Neural progenitor cell (in vitro differentiated cells): Measurements from ENCODE around the gene MDGA2.

Source experiments
- EZH2 ChIP-seq: fragments of 200-600 bp; sonication (generic); IDR thresholded peaks from 2 replicates; pipeline ENCODE4 v1.6.1; 2017; ENCODE audit warnings: antibody characterized with exemption, mild to moderate bottlenecking, moderate library complexity
- EZH2phosphoT487 ChIP-seq: fragments of 200-600 bp; sonication (generic); IDR thresholded peaks from 2 replicates; pipeline ENCODE4 v1.6.1; 2017; ENCODE audit warnings: antibody characterized with exemption
- TF ChIP-seq, protein P1 (sequence below): fragments of 200-600 bp; sonication (generic); IDR thresholded peaks from 2 replicates; pipeline ENCODE4 v1.5.1; 2017; ENCODE audit warnings: antibody characterized with exemption, mild to moderate bottlenecking

DNA sequence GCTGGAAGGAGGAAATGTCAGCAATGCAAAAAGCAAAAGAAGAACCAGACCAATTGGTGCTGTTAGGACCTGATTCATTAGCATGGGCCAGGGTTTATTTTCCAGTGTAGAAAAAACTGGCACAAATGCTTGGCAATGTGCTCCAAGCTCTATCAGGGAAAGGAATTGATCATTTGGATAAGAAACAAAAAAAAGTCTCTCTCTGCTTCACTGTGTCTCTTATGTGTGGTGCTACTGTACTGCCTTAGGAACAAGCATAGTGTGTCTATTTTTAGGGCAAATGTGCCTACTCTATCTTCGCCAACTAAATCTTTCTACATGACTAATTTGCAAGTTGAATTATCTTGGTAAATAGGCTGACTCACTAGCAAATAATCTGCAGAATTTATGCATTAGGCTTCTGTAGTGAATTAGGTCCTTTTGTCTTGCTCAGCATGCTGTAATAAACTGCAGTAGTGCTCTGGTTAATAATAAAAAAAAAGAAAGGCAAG lies 236.7 kb downstream of the MDGA2 start:
- TF ChIP-seq, protein P1, sequence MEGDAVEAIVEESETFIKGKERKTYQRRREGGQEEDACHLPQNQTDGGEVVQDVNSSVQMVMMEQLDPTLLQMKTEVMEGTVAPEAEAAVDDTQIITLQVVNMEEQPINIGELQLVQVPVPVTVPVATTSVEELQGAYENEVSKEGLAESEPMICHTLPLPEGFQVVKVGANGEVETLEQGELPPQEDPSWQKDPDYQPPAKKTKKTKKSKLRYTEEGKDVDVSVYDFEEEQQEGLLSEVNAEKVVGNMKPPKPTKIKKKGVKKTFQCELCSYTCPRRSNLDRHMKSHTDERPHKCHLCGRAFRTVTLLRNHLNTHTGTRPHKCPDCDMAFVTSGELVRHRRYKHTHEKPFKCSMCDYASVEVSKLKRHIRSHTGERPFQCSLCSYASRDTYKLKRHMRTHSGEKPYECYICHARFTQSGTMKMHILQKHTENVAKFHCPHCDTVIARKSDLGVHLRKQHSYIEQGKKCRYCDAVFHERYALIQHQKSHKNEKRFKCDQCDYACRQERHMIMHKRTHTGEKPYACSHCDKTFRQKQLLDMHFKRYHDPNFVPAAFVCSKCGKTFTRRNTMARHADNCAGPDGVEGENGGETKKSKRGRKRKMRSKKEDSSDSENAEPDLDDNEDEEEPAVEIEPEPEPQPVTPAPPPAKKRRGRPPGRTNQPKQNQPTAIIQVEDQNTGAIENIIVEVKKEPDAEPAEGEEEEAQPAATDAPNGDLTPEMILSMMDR = no peak
- TF ChIP-seq EZH2phosphoT487 = no peak
- no peak for TF ChIP-seq EZH2
